SK-N-SH treated with all-trans-retinoic acid at 6 μM for 48 hours (cell line): ENCODE results near the gene FAM13A.

Experiments
- ATAC-seq: fragments of 200-7000 bp; cut with Tn5 transposase; 3 replicates; pipeline ENCODE4 v1.9.1; 2020; ENCODE audit warnings: mild to moderate bottlenecking, moderate library complexity
- ARNTL ChIP-seq: fragments of 450-650 bp; formaldehyde crosslinking; IDR thresholded peaks from 2 replicates; pipeline ENCODE4 v1.5.0; 2020; ENCODE audit warnings: low read depth, mild to moderate bottlenecking, moderate library complexity, borderline replicate concordance
- BACH2 ChIP-seq: fragments of 250-450 bp; sonication (Bioruptor Pico); IDR thresholded peaks from 2 replicates; pipeline ENCODE4 v1.9.0; 2021; ENCODE audit warnings: mild to moderate bottlenecking, borderline replicate concordance
- CSDC2 ChIP-seq: fragments of 250-450 bp; sonication (Bioruptor Pico); IDR thresholded peaks from 2 replicates; pipeline ENCODE4 v1.5.0; 2020; ENCODE audit warnings: mild to moderate bottlenecking, moderate library complexity
- ESRRG ChIP-seq: fragments of 250-450 bp; sonication (Bioruptor Pico); IDR thresholded peaks from 2 replicates; pipeline ENCODE4 v1.6.1; 2021; ENCODE audit warnings: mild to moderate bottlenecking
- GLIS3 ChIP-seq: fragments of 250-450 bp; sonication (Bioruptor Pico); IDR thresholded peaks from 2 replicates; pipeline ENCODE4 v1.5.0; 2020; ENCODE audit warnings: mild to moderate bottlenecking, moderate library complexity
- ISL1 ChIP-seq: fragments of 250-450 bp; sonication (Bioruptor Pico); IDR thresholded peaks from 2 replicates; pipeline ENCODE4 v2.1.2; 2022; ENCODE audit warnings: mild to moderate bottlenecking, moderate library complexity
- OSR1 ChIP-seq: fragments of 250-450 bp; sonication (Bioruptor Pico); IDR thresholded peaks from 2 replicates; pipeline ENCODE4 v1.8.0; 2022; ENCODE audit warnings: moderate library complexity, mild to moderate bottlenecking, inconsistent platforms
- PPARA ChIP-seq: fragments of 250-450 bp; sonication (Bioruptor Pico); IDR thresholded peaks from 2 replicates; pipeline ENCODE4 v1.5.0; 2020; ENCODE audit warnings: mild to moderate bottlenecking, borderline replicate concordance
- RARB ChIP-seq: fragments of 250-450 bp; sonication (Bioruptor Pico); IDR thresholded peaks from 2 replicates; pipeline ENCODE4 v1.8.0; 2021; ENCODE audit warnings: mild to moderate bottlenecking, moderate library complexity
- SNAI2 ChIP-seq: fragments of 250-450 bp; sonication (Bioruptor Pico); IDR thresholded peaks from 2 replicates; pipeline ENCODE4 v1.5.0; 2020; ENCODE audit warnings: mild to moderate bottlenecking, moderate library complexity
- TCF4 ChIP-seq: fragments of 250-450 bp; sonication (Bioruptor Pico); IDR thresholded peaks from 2 replicates; pipeline ENCODE4 v1.8.0; 2021; ENCODE audit warnings: mild to moderate bottlenecking, moderate library complexity, borderline replicate concordance
- TOX ChIP-seq: fragments of 250-450 bp; sonication (Bioruptor Pico); IDR thresholded peaks from 2 replicates; pipeline ENCODE4 v1.8.0; 2021; ENCODE audit warnings: mild to moderate bottlenecking, moderate library complexity, borderline replicate concordance
- ZC3H10 ChIP-seq: fragments of 250-450 bp; sonication (Bioruptor Pico); IDR thresholded peaks from 2 replicates; pipeline ENCODE4 v1.5.1; 2021; ENCODE audit warnings: mild to moderate bottlenecking, moderate library complexity
- ZFP3 ChIP-seq: fragments of 250-450 bp; sonication (Bioruptor Pico); IDR thresholded peaks from 2 replicates; pipeline ENCODE4 v1.5.0; 2020; ENCODE audit warnings: mild to moderate bottlenecking, moderate library complexity
- ZFP30 ChIP-seq: fragments of 450-650 bp; formaldehyde crosslinking; IDR thresholded peaks from 2 replicates; pipeline ENCODE4 v1.5.0; 2022; ENCODE audit warnings: mild to moderate bottlenecking, moderate library complexity
- ZNF565 ChIP-seq: fragments of 450-650 bp; formaldehyde crosslinking; conservative IDR thresholded peaks from 2 replicates; pipeline ENCODE4 v1.5.0; 2020; ENCODE audit warnings: low read depth, mild to moderate bottlenecking, moderate library complexity
- ZNF8 ChIP-seq: fragments of 450-650 bp; formaldehyde crosslinking; IDR thresholded peaks from 2 replicates; pipeline ENCODE4 v1.5.0; 2020; ENCODE audit warnings: mild to moderate bottlenecking, moderate library complexity
- TF ChIP-seq, protein P1 (sequence below): fragments of 250-450 bp; sonication (Bioruptor Pico); IDR thresholded peaks from 2 replicates; pipeline ENCODE4 v1.5.1; 2021; ENCODE audit warnings: mild to moderate bottlenecking, moderate library complexity
- TF ChIP-seq, protein P2 (sequence below): fragments of 250-450 bp; sonication (Bioruptor Pico); IDR thresholded peaks from 2 replicates; pipeline ENCODE4 v1.5.0; 2020; ENCODE audit warnings: mild to moderate bottlenecking, moderate library complexity
- TF ChIP-seq, protein P3 (sequence below): fragments of 250-450 bp; sonication (Bioruptor Pico); IDR thresholded peaks from 2 replicates; pipeline ENCODE4 v1.8.0; 2021; ENCODE audit warnings: low read depth, mild to moderate bottlenecking, moderate library complexity, borderline replicate concordance
- TF ChIP-seq, protein P4 (sequence below): fragments of 250-450 bp; sonication (Bioruptor Pico); IDR thresholded peaks from 2 replicates; pipeline ENCODE4 v1.5.1; 2020; ENCODE audit warnings: low read depth, mild to moderate bottlenecking, moderate library complexity
- TF ChIP-seq, protein P5 (sequence below): fragments of 250-450 bp; sonication (Bioruptor Pico); IDR thresholded peaks from 2 replicates; pipeline ENCODE4 v1.8.0; 2020; ENCODE audit warnings: mild to moderate bottlenecking, moderate library complexity, borderline replicate concordance

The FAM13A gene

DNA sequence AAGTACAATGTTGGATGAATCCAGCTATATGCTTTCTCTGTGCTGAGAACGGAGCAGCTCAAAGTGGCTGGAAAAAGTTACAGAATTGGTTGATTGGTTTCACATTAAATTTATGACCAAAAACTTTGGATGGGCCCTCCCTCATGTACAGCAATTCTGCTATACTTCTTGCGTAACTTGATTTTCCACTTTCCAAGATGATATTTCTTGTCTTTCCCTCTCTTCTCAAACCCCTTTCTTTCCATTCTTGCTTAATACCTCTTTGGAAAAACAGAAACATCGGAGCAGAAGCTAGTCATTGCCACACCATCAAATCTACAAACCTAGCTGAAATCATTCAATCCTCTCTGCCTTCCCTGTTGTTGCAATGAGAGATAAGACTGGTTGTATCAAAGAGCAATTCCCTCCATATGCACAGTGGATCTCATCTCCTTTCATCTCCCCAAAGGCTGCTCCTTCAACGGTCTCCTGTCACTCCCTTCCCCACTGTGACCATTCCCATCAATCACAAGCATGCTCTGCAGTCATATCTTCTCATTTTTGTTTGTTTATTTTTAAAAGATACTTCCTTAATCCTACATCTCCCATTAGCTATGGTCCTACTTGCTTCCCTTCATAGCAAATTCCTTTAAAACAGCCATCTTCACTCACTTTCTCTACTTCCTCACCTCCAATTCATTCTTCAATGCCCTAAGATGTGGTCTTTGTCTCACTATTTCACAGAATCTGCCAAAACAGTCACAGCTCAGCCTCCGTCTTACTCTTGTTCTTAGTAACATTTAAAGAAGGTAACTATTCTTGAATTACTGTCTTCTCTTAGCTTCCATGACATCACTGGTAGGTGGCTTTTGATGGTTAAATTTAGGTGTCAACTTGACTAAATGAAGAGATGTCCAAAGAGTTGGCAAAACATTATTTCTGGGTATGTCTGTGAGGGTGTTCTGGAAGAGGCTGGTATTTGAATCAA, 145.5 kb downstream of the FAM13A start:
- ATAC-seq = no peak
- TF ChIP-seq ZC3H10 (CRISPR knock-in tag) (no peak), SNAI2 (CRISPR knock-in tag) (no peak), RARB (CRISPR knock-in tag) (no peak), TCF4 (CRISPR knock-in tag) (no peak), ESRRG (CRISPR knock-in tag) (no peak), ISL1 (CRISPR knock-in tag) (no peak), ZNF565 (no peak), ARNTL (CRISPR knock-in tag) (no peak), ZNF8 (CRISPR knock-in tag) (no peak), OSR1 (CRISPR knock-in tag) (no peak), TOX (no peak), BACH2 (CRISPR knock-in tag) (no peak), ZFP3 (CRISPR knock-in tag) (no peak), GLIS3 (CRISPR knock-in tag) (no peak), ZFP30 (CRISPR knock-in tag) (no peak), PPARA (CRISPR knock-in tag) (no peak)
- TF ChIP-seq, protein P1, sequence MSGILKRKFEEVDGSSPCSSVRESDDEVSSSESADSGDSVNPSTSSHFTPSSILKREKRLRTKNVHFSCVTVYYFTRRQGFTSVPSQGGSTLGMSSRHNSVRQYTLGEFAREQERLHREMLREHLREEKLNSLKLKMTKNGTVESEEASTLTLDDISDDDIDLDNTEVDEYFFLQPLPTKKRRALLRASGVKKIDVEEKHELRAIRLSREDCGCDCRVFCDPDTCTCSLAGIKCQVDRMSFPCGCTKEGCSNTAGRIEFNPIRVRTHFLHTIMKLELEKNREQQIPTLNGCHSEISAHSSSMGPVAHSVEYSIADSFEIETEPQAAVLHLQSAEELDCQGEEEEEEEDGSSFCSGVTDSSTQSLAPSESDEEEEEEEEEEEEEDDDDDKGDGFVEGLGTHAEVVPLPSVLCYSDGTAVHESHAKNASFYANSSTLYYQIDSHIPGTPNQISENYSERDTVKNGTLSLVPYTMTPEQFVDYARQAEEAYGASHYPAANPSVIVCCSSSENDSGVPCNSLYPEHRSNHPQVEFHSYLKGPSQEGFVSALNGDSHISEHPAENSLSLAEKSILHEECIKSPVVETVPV (CRISPR knock-in tag) = no peak
- TF ChIP-seq, protein P2, sequence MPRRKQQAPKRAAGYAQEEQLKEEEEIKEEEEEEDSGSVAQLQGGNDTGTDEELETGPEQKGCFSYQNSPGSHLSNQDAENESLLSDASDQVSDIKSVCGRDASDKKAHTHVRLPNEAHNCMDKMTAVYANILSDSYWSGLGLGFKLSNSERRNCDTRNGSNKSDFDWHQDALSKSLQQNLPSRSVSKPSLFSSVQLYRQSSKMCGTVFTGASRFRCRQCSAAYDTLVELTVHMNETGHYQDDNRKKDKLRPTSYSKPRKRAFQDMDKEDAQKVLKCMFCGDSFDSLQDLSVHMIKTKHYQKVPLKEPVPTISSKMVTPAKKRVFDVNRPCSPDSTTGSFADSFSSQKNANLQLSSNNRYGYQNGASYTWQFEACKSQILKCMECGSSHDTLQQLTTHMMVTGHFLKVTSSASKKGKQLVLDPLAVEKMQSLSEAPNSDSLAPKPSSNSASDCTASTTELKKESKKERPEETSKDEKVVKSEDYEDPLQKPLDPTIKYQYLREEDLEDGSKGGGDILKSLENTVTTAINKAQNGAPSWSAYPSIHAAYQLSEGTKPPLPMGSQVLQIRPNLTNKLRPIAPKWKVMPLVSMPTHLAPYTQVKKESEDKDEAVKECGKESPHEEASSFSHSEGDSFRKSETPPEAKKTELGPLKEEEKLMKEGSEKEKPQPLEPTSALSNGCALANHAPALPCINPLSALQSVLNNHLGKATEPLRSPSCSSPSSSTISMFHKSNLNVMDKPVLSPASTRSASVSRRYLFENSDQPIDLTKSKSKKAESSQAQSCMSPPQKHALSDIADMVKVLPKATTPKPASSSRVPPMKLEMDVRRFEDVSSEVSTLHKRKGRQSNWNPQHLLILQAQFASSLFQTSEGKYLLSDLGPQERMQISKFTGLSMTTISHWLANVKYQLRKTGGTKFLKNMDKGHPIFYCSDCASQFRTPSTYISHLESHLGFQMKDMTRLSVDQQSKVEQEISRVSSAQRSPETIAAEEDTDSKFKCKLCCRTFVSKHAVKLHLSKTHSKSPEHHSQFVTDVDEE (CRISPR knock-in tag) = no peak
- TF ChIP-seq, protein P3, sequence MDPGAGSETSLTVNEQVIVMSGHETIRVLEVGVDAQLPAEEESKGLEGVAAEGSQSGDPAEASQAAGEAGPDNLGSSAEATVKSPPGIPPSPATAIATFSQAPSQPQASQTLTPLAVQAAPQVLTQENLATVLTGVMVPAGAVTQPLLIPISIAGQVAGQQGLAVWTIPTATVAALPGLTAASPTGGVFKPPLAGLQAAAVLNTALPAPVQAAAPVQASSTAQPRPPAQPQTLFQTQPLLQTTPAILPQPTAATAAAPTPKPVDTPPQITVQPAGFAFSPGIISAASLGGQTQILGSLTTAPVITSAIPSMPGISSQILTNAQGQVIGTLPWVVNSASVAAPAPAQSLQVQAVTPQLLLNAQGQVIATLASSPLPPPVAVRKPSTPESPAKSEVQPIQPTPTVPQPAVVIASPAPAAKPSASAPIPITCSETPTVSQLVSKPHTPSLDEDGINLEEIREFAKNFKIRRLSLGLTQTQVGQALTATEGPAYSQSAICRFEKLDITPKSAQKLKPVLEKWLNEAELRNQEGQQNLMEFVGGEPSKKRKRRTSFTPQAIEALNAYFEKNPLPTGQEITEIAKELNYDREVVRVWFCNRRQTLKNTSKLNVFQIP = no peak
- TF ChIP-seq, protein P4, sequence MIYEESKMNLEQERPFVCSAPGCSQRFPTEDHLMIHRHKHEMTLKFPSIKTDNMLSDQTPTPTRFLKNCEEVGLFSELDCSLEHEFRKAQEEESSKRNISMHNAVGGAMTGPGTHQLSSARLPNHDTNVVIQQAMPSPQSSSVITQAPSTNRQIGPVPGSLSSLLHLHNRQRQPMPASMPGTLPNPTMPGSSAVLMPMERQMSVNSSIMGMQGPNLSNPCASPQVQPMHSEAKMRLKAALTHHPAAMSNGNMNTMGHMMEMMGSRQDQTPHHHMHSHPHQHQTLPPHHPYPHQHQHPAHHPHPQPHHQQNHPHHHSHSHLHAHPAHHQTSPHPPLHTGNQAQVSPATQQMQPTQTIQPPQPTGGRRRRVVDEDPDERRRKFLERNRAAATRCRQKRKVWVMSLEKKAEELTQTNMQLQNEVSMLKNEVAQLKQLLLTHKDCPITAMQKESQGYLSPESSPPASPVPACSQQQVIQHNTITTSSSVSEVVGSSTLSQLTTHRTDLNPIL (CRISPR knock-in tag) = no peak

DNA sequence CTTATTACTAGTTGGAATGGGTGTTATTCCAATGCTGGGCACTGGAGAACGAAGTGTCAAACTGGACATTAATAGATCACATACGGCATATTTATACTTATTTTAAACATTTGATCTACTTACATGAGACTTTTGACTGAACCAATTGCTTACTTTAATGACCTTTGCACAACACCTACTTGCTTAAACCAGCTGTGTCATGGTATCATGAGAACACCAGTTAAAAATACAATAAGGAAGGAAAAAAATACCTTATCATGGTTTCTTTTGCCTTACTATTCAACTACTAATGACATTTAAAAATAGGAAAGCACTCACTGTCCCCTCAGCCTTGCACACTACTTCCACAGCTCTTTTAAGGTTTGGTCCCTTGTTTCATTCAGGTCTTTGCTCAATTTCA, 146.9 kb downstream of the FAM13A start:
- TF ChIP-seq, protein P2 (CRISPR knock-in tag) = no peak
- TF ChIP-seq GLIS3 (CRISPR knock-in tag) (no peak), PPARA (CRISPR knock-in tag) (no peak), CSDC2 (CRISPR knock-in tag) (no peak), BACH2 (CRISPR knock-in tag) (no peak), TCF4 (CRISPR knock-in tag) (no peak), ZC3H10 (CRISPR knock-in tag) (no peak), ESRRG (CRISPR knock-in tag) (no peak), ISL1 (CRISPR knock-in tag) (no peak), ZNF565 (no peak), TOX (no peak), RARB (CRISPR knock-in tag) (no peak)
- TF ChIP-seq, protein P1 (CRISPR knock-in tag) = no peak
- TF ChIP-seq, protein P5, sequence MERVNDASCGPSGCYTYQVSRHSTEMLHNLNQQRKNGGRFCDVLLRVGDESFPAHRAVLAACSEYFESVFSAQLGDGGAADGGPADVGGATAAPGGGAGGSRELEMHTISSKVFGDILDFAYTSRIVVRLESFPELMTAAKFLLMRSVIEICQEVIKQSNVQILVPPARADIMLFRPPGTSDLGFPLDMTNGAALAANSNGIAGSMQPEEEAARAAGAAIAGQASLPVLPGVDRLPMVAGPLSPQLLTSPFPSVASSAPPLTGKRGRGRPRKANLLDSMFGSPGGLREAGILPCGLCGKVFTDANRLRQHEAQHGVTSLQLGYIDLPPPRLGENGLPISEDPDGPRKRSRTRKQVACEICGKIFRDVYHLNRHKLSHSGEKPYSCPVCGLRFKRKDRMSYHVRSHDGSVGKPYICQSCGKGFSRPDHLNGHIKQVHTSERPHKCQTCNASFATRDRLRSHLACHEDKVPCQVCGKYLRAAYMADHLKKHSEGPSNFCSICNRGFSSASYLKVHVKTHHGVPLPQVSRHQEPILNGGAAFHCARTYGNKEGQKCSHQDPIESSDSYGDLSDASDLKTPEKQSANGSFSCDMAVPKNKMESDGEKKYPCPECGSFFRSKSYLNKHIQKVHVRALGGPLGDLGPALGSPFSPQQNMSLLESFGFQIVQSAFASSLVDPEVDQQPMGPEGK (CRISPR knock-in tag) = no peak
- TF ChIP-seq, protein P3 = no peak
- ATAC-seq = no peak
